ENCODE results near the gene CDK14. TPM values are rescaled to one million over a fixed set of nuclear protein-coding genes. Genes with fewer than 3 reads are reported as not detected.

The CDK14 gene
- total RNA-seq, 1 experiment from 2014 or later = 57.9 TPM

DNA sequence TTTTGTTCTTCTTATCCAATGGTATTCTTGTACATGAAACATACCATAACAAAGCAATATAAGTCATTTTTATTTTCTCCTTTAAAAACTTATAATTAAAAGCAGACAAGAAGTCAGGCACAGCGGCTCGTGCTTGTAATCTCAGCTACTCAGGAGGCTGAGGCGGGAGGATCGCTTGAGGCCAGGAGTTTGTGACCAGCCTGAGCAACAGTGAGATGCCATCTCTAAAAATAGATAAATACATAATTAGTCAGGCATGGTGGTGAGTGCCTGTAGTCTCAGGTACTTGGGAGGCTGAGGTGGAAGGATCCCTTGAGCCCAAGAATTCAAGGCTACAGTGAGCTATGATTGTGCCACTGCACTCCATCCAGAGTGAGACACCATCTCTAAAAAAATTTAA is 473.0 kb downstream of the CDK14 start:
- CTCF ChIA-PET = no interaction called here
- DNase-seq (ENCODE audit: low spot score) (no peak), ATAC-seq (no peak)
- no peaks in the 10 kb centered on the region for H3K27me3 Mint-ChIP-seq (ENCODE audit: low read depth)
- POLR2A ChIA-PET = no interaction called here
- no peak overlapping the region for H3K4me3 Mint-ChIP-seq
- H3K9me3 Mint-ChIP-seq = no peaks in the 10 kb centered on the region
- H3K27ac Mint-ChIP-seq = no peak overlapping the region
- H3K4me1 Mint-ChIP-seq = peaks cover 19% of the 10 kb centered on the region
- TF ChIP-seq ERG (CRISPR knock-in tag; IDR thresholded peaks at IDR 0.05) (no peak), ETV6 (CRISPR knock-in tag; IDR thresholded peaks at IDR 0.05) (no peak)
- TF ChIP-seq, protein P1, sequence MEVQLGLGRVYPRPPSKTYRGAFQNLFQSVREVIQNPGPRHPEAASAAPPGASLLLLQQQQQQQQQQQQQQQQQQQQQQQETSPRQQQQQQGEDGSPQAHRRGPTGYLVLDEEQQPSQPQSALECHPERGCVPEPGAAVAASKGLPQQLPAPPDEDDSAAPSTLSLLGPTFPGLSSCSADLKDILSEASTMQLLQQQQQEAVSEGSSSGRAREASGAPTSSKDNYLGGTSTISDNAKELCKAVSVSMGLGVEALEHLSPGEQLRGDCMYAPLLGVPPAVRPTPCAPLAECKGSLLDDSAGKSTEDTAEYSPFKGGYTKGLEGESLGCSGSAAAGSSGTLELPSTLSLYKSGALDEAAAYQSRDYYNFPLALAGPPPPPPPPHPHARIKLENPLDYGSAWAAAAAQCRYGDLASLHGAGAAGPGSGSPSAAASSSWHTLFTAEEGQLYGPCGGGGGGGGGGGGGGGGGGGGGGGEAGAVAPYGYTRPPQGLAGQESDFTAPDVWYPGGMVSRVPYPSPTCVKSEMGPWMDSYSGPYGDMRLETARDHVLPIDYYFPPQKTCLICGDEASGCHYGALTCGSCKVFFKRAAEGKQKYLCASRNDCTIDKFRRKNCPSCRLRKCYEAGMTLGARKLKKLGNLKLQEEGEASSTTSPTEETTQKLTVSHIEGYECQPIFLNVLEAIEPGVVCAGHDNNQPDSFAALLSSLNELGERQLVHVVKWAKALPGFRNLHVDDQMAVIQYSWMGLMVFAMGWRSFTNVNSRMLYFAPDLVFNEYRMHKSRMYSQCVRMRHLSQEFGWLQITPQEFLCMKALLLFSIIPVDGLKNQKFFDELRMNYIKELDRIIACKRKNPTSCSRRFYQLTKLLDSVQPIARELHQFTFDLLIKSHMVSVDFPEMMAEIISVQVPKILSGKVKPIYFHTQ (CRISPR knock-in tag; IDR thresholded peaks at IDR 0.05) = no peak
- H3K36me3 Mint-ChIP-seq = no peaks in the 10 kb centered on the region

DNA sequence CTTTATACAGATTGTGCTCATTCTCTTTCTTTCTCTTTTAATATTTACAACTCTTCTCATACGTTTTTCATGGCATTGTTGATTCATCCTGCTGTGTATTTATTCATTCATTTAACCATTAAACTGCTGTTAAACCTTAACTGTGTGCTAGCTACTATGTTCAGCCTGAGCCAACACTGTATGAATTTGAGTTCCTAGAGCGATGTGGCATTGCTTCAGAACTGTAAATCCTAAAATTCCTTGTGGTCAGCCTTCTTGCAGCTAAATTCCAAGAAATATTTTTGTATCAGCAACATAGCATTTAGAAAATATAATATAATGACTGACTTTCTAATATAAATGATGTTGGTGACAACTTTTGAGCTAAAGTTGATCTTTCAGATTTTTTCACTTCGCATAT is 483.4 kb downstream of the CDK14 start:
- no peak for TF ChIP-seq SOX15 (CRISPR knock-in tag; IDR thresholded peaks at IDR 0.05)
- TF ChIP-seq JUN (CRISPR knock-in tag; IDR thresholded peaks at IDR 0.05) = no peak
- no peak for TF ChIP-seq ZNF317 (CRISPR knock-in tag; IDR thresholded peaks at IDR 0.05; ENCODE audit: borderline replicate concordance, low read depth)
- no peak for TF ChIP-seq CREB1 (CRISPR knock-in tag; IDR thresholded peaks at IDR 0.05)
- no peak for TF ChIP-seq SP1 (CRISPR knock-in tag; conservative IDR thresholded peaks at IDR 0.05)
- TF ChIP-seq SMAD4 (CRISPR knock-in tag; IDR thresholded peaks at IDR 0.05) = no peak
- TF ChIP-seq NR3C1 (CRISPR knock-in tag; conservative IDR thresholded peaks at IDR 0.05; ENCODE audit: low read depth) = no peak
- TF ChIP-seq E2F4 (CRISPR knock-in tag; IDR thresholded peaks at IDR 0.05; ENCODE audit: borderline replicate concordance, low read depth) = no peak
- no peak for TF ChIP-seq TEAD1 (CRISPR knock-in tag; IDR thresholded peaks at IDR 0.05)
- no peak for TF ChIP-seq ZNF138 (CRISPR knock-in tag; conservative IDR thresholded peaks at IDR 0.05)
- no peak for TF ChIP-seq NR2C2 (CRISPR knock-in tag; IDR thresholded peaks at IDR 0.05)
- TF ChIP-seq, protein P2, sequence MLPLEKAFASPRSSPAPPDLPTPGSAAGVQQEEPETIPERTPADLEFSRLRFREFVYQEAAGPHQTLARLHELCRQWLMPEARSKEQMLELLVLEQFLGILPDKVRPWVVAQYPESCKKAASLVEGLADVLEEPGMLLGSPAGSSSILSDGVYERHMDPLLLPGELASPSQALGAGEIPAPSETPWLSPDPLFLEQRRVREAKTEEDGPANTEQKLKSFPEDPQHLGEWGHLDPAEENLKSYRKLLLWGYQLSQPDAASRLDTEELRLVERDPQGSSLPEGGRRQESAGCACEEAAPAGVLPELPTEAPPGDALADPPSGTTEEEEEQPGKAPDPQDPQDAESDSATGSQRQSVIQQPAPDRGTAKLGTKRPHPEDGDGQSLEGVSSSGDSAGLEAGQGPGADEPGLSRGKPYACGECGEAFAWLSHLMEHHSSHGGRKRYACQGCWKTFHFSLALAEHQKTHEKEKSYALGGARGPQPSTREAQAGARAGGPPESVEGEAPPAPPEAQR (CRISPR knock-in tag; IDR thresholded peaks at IDR 0.05) = no peak
- no peak for TF ChIP-seq GABPB1 (CRISPR knock-in tag; IDR thresholded peaks at IDR 0.05)
- TF ChIP-seq SMAD3 (CRISPR knock-in tag; IDR thresholded peaks at IDR 0.05; ENCODE audit: borderline replicate concordance) = no peak
- no peak for TF ChIP-seq GTF2I (CRISPR knock-in tag; conservative IDR thresholded peaks at IDR 0.05)
- TF ChIP-seq ZNF263 (CRISPR knock-in tag; IDR thresholded peaks at IDR 0.05; ENCODE audit: low read depth) = no peak
- TF ChIP-seq, protein P3, sequence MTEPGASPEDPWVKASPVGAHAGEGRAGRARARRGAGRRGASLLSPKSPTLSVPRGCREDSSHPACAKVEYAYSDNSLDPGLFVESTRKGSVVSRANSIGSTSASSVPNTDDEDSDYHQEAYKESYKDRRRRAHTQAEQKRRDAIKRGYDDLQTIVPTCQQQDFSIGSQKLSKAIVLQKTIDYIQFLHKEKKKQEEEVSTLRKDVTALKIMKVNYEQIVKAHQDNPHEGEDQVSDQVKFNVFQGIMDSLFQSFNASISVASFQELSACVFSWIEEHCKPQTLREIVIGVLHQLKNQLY (CRISPR knock-in tag; IDR thresholded peaks at IDR 0.05) = no peak
- TF ChIP-seq, protein P4, sequence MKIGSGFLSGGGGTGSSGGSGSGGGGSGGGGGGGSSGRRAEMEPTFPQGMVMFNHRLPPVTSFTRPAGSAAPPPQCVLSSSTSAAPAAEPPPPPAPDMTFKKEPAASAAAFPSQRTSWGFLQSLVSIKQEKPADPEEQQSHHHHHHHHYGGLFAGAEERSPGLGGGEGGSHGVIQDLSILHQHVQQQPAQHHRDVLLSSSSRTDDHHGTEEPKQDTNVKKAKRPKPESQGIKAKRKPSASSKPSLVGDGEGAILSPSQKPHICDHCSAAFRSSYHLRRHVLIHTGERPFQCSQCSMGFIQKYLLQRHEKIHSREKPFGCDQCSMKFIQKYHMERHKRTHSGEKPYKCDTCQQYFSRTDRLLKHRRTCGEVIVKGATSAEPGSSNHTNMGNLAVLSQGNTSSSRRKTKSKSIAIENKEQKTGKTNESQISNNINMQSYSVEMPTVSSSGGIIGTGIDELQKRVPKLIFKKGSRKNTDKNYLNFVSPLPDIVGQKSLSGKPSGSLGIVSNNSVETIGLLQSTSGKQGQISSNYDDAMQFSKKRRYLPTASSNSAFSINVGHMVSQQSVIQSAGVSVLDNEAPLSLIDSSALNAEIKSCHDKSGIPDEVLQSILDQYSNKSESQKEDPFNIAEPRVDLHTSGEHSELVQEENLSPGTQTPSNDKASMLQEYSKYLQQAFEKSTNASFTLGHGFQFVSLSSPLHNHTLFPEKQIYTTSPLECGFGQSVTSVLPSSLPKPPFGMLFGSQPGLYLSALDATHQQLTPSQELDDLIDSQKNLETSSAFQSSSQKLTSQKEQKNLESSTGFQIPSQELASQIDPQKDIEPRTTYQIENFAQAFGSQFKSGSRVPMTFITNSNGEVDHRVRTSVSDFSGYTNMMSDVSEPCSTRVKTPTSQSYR (CRISPR knock-in tag; IDR thresholded peaks at IDR 0.05) = no peak
- no peak for TF ChIP-seq FOXJ3 (CRISPR knock-in tag; IDR thresholded peaks at IDR 0.05; ENCODE audit: borderline replicate concordance)
- no peak for TF ChIP-seq ZNF416 (CRISPR knock-in tag; IDR thresholded peaks at IDR 0.05)
- DNase-seq (ENCODE audit: low spot score) (no peak), ATAC-seq (no peak)
- no peaks in the 10 kb centered on the region for H3K27me3 Mint-ChIP-seq (ENCODE audit: low read depth)
- H3K4me1 Mint-ChIP-seq = 0 out of 2 replicates have a peak, but pooled peaks cover 6% of the 10 kb centered on the region
- ChIA-PET POLR2A (no interaction called here), CTCF (interaction anchor here (1.3 kb wide), 1 partner anchor 624 kb away, joined by 4 read pairs; no protein-coding TSS in a partner anchor)
- no peak overlapping the region for H3K4me3 Mint-ChIP-seq
- H3K36me3 Mint-ChIP-seq = no peaks in the 10 kb centered on the region
- no peaks in the 10 kb centered on the region for H3K9me3 Mint-ChIP-seq
- no peak overlapping the region for H3K27ac Mint-ChIP-seq
